ENCODE results near the gene RAB37.

Gene RAB37

GRCh38 chr17:74768069-74768762 is 31.2 kb downstream of the RAB37 start:
- H3K27ac ChIP-seq (ENCODE audit: low read length), result no peak overlapping the region

GRCh38 chr17:74768763-74769114 is 31.7 kb downstream of the RAB37 start:
- H3K36me3 ChIP-seq (ENCODE audit: control insufficient read depth, low read depth, low read length), result peaks cover 37% of the 10 kb centered on the region
- peaks cover 9% of the 10 kb centered on the region for H3K4me1 ChIP-seq (ENCODE audit: control insufficient read depth, low read depth, low read length)
- H3K9ac ChIP-seq (ENCODE audit: low read length), result no peak overlapping the region
- H3K9me3 ChIP-seq (ENCODE audit: control insufficient read depth, low read depth, low read length), result no peaks in the 10 kb centered on the region
- H3K4me3 ChIP-seq (ENCODE audit: low read length), result no peak overlapping the region
- no peaks in the 10 kb centered on the region for H3K27me3 ChIP-seq (ENCODE audit: control insufficient read depth, insufficient read depth, low read length)
- no peak overlapping the region for H3K27ac ChIP-seq (ENCODE audit: low read length)

More at GRCh38 chr17:74768069-74768762, 31.2 kb downstream of the RAB37 start:
- Histone ChIP-seq H3K9me3 (ENCODE audit: control insufficient read depth, low read depth, low read length) (no peaks in the 10 kb centered on the region), H3K36me3 (ENCODE audit: control insufficient read depth, low read depth, low read length) (peaks cover 37% of the 10 kb centered on the region), H3K4me3 (ENCODE audit: low read length) (no peak overlapping the region), H3K4me1 (ENCODE audit: control insufficient read depth, low read depth, low read length) (peaks cover 12% of the 10 kb centered on the region), H3K9ac (ENCODE audit: low read length) (no peak overlapping the region), H3K27me3 (ENCODE audit: control insufficient read depth, insufficient read depth, low read length) (no peaks in the 10 kb centered on the region)

GRCh38 chr17:74769266-74769855 is 32.3 kb downstream of the RAB37 start:
- H3K27ac ChIP-seq (ENCODE audit: low read length), result no peak overlapping the region
- H3K27me3 ChIP-seq (ENCODE audit: control insufficient read depth, insufficient read depth, low read length), result no peaks in the 10 kb centered on the region
- H3K4me3 ChIP-seq (ENCODE audit: low read length), result no peak overlapping the region
- H3K9ac ChIP-seq (ENCODE audit: low read length), result no peak overlapping the region
- H3K36me3 ChIP-seq (ENCODE audit: control insufficient read depth, low read depth, low read length), result peaks cover 37% of the 10 kb centered on the region
- no peaks in the 10 kb centered on the region for H3K9me3 ChIP-seq (ENCODE audit: control insufficient read depth, low read depth, low read length)
- peaks cover 3% of the 10 kb centered on the region for H3K4me1 ChIP-seq (ENCODE audit: control insufficient read depth, low read depth, low read length)

GRCh38 chr17:74769856-74770497 is 32.9 kb downstream of the RAB37 start:
- no peaks in the 10 kb centered on the region for H3K27me3 ChIP-seq (ENCODE audit: control insufficient read depth, insufficient read depth, low read length)
- H3K4me1 ChIP-seq (ENCODE audit: control insufficient read depth, low read depth, low read length), result no peaks in the 10 kb centered on the region
- H3K36me3 ChIP-seq (ENCODE audit: control insufficient read depth, low read depth, low read length), result peaks cover 37% of the 10 kb centered on the region
- H3K27ac ChIP-seq (ENCODE audit: low read length), result no peak overlapping the region
- no peak overlapping the region for H3K9ac ChIP-seq (ENCODE audit: low read length)
- H3K9me3 ChIP-seq (ENCODE audit: control insufficient read depth, low read depth, low read length), result no peaks in the 10 kb centered on the region
- no peak overlapping the region for H3K4me3 ChIP-seq (ENCODE audit: low read length)

- no peak overlapping the region for H3K9ac ChIP-seq (ENCODE audit: low read length)
- no peaks in the 10 kb centered on the region for H3K27me3 ChIP-seq (ENCODE audit: control insufficient read depth, insufficient read depth, low read length)
- H3K4me1 ChIP-seq (ENCODE audit: control insufficient read depth, low read depth, low read length), result no peaks in the 10 kb centered on the region
- H3K27ac ChIP-seq (ENCODE audit: low read length), result no peak overlapping the region
- peaks cover 37% of the 10 kb centered on the region for H3K36me3 ChIP-seq (ENCODE audit: control insufficient read depth, low read depth, low read length)
- H3K4me3 ChIP-seq (ENCODE audit: low read length), result no peak overlapping the region
- H3K9me3 ChIP-seq (ENCODE audit: control insufficient read depth, low read depth, low read length), result no peaks in the 10 kb centered on the region
Measured at GRCh38 chr17:74770498-74771318, 33.7 kb downstream of the RAB37 start.

GRCh38 chr17:74771319-74771914 is 34.4 kb downstream of the RAB37 start:
- H3K4me3 ChIP-seq (ENCODE audit: low read length), result no peak overlapping the region
- no peaks in the 10 kb centered on the region for H3K4me1 ChIP-seq (ENCODE audit: control insufficient read depth, low read depth, low read length)
- peaks cover 37% of the 10 kb centered on the region for H3K36me3 ChIP-seq (ENCODE audit: control insufficient read depth, low read depth, low read length)
- no peak overlapping the region for H3K27ac ChIP-seq (ENCODE audit: low read length)
- H3K27me3 ChIP-seq (ENCODE audit: control insufficient read depth, insufficient read depth, low read length), result no peaks in the 10 kb centered on the region
- no peak overlapping the region for H3K9ac ChIP-seq (ENCODE audit: low read length)
- no peaks in the 10 kb centered on the region for H3K9me3 ChIP-seq (ENCODE audit: control insufficient read depth, low read depth, low read length)

GRCh38 chr17:74772053-74772452 is 35.0 kb downstream of the RAB37 start:
- Histone ChIP-seq H3K9ac (ENCODE audit: low read length) (no peak overlapping the region), H3K9me3 (ENCODE audit: control insufficient read depth, low read depth, low read length) (no peaks in the 10 kb centered on the region), H3K4me3 (ENCODE audit: low read length) (no peak overlapping the region), H3K4me1 (ENCODE audit: control insufficient read depth, low read depth, low read length) (no peaks in the 10 kb centered on the region), H3K27ac (ENCODE audit: low read length) (no peak overlapping the region), H3K27me3 (ENCODE audit: control insufficient read depth, insufficient read depth, low read length) (no peaks in the 10 kb centered on the region), H3K36me3 (ENCODE audit: control insufficient read depth, low read depth, low read length) (peaks cover 37% of the 10 kb centered on the region)

GRCh38 chr17:74773414-74773813 is 36.4 kb downstream of the RAB37 start:
- H3K4me3 ChIP-seq (ENCODE audit: low read length), result no peak overlapping the region

GRCh38 chr17:74773871-74774286 is 36.8 kb downstream of the RAB37 start:
- peaks cover 31% of the 10 kb centered on the region for H3K36me3 ChIP-seq (ENCODE audit: control insufficient read depth, low read depth, low read length)
- H3K27ac ChIP-seq (ENCODE audit: low read length), result no peak overlapping the region
- H3K9ac ChIP-seq (ENCODE audit: low read length), result no peak overlapping the region
- H3K27me3 ChIP-seq (ENCODE audit: control insufficient read depth, insufficient read depth, low read length), result no peaks in the 10 kb centered on the region
- no peaks in the 10 kb centered on the region for H3K4me1 ChIP-seq (ENCODE audit: control insufficient read depth, low read depth, low read length)
- no peak overlapping the region for H3K4me3 ChIP-seq (ENCODE audit: low read length)
- no peaks in the 10 kb centered on the region for H3K9me3 ChIP-seq (ENCODE audit: control insufficient read depth, low read depth, low read length)

More at GRCh38 chr17:74773414-74773813, 36.4 kb downstream of the RAB37 start:
- Histone ChIP-seq H3K4me1 (ENCODE audit: control insufficient read depth, low read depth, low read length) (no peaks in the 10 kb centered on the region), H3K9me3 (ENCODE audit: control insufficient read depth, low read depth, low read length) (no peaks in the 10 kb centered on the region), H3K9ac (ENCODE audit: low read length) (no peak overlapping the region), H3K36me3 (ENCODE audit: control insufficient read depth, low read depth, low read length) (peaks cover 36% of the 10 kb centered on the region), H3K27ac (ENCODE audit: low read length) (no peak overlapping the region), H3K27me3 (ENCODE audit: control insufficient read depth, insufficient read depth, low read length) (no peaks in the 10 kb centered on the region)

GRCh38 chr17:74775409-74776043 is 38.5 kb downstream of the RAB37 start:
- peak overlapping the region; percentile 83 for H3K9ac ChIP-seq (ENCODE audit: low read length)
- H3K4me3 ChIP-seq (ENCODE audit: low read length), result peak overlapping the region; percentile 98
- H3K27me3 ChIP-seq (ENCODE audit: control insufficient read depth, insufficient read depth, low read length), result no peaks in the 10 kb centered on the region
- H3K27ac ChIP-seq (ENCODE audit: low read length), result peak overlapping the region; percentile 24
- H3K9me3 ChIP-seq (ENCODE audit: control insufficient read depth, low read depth, low read length), result no peaks in the 10 kb centered on the region
- peaks cover 25% of the 10 kb centered on the region for H3K36me3 ChIP-seq (ENCODE audit: control insufficient read depth, low read depth, low read length)
- no peaks in the 10 kb centered on the region for H3K4me1 ChIP-seq (ENCODE audit: control insufficient read depth, low read depth, low read length)

Measured in iPS-18a (cell line).